OCI-LY7 (cell line): ENCODE data around the gene ZNF23. TPM values are rescaled to one million over a fixed set of nuclear protein-coding genes. Genes with fewer than 3 reads are reported as not detected.
A peak's percentile ranks its signal among the peaks of the same experiment; 100 is the strongest.

Experiments
- BruUV-seq: library from RNA; stranded (reverse); fragments of 400-500 nt; replicated peaks from 2 replicates; lab custom pipeline; 2021; lab: Mats Ljungman, UMichigan
- CTCF ChIA-PET: fragments of 300-600 bp; sonication (Branson Sonifier 250); formaldehyde crosslinking; loops from one replicate; lab custom pipeline; 2022; ENCODE audit warnings: antibody characterized with exemption; ENCODE audit not compliant: unreplicated experiment; lab: Charles Lee
- POLR2A ChIA-PET: fragments of 300-600 bp; sonication (Branson Sonifier 250); formaldehyde crosslinking; loops from one replicate; lab custom pipeline; 2022; ENCODE audit warnings: antibody characterized with exemption; lab: Charles Lee
- DNase-seq: peaks from one replicate; pipeline ENCODE4 v3.0.0-alpha.2; 2015; ENCODE audit warnings: low spot score
- H2AFZ ChIP-seq: fragments of 200-600 bp; sonication (generic), shearing (Covaris generic); 2 replicates; pipeline ENCODE4 v1.6.1; 2014; ENCODE audit warnings: mild to moderate bottlenecking, antibody characterized with exemption, low read length, moderate library complexity
- H3K27ac ChIP-seq: fragments of 200-600 bp; sonication (generic); 2 replicates; pipeline ENCODE4 v1.5.1; 2014; ENCODE audit warnings: mixed run types, low read depth, mild to moderate bottlenecking, moderate library complexity, low read length, inconsistent platforms; ENCODE audit not compliant: poor library complexity, severe bottlenecking
- H3K36me3 ChIP-seq: fragments of 200-600 bp; sonication (generic); 2 replicates; pipeline ENCODE4 v1.6.1; 2014; ENCODE audit warnings: mild to moderate bottlenecking, antibody characterized with exemption, low read length, moderate library complexity, mixed read lengths; ENCODE audit not compliant: insufficient read depth
- H3K4me1 ChIP-seq: fragments of 200-600 bp; sonication (generic); 2 replicates; pipeline ENCODE4 v1.5.1; 2014; ENCODE audit warnings: mild to moderate bottlenecking, low read length; ENCODE audit not compliant: insufficient read depth, poor library complexity, severe bottlenecking
- H3K4me2 ChIP-seq: fragments of 200-600 bp; sonication (generic); 2 replicates; pipeline ENCODE4 v1.6.1; 2014; ENCODE audit warnings: mild to moderate bottlenecking, low read length
- H3K4me3 ChIP-seq: fragments of 200-600 bp; sonication (generic); 2 replicates; pipeline ENCODE4 v1.5.1; 2014; ENCODE audit warnings: mild to moderate bottlenecking, low read depth, low read length; ENCODE audit not compliant: poor library complexity, severe bottlenecking
- H3K79me2 ChIP-seq: fragments of 200-600 bp; sonication (generic); 2 replicates; pipeline ENCODE4 v1.6.1; 2016; ENCODE audit warnings: low read depth, mild to moderate bottlenecking, low read length, moderate library complexity, mixed read lengths; ENCODE audit not compliant: insufficient read depth
- H3K9me2 ChIP-seq: fragments of 200-600 bp; sonication (generic); 2 replicates; pipeline ENCODE4 v1.6.1; 2016; ENCODE audit warnings: mild to moderate bottlenecking, low read length, mixed read lengths; ENCODE audit not compliant: insufficient read depth
- H3K9me3 ChIP-seq: fragments of 200-600 bp; sonication (generic); 2 replicates; pipeline ENCODE4 v1.6.1; 2014; ENCODE audit warnings: mild to moderate bottlenecking, mixed run types, low read length, mixed read lengths
- H4K20me1 ChIP-seq: fragments of 200-600 bp; sonication (generic); 2 replicates; pipeline ENCODE4 v1.6.1; 2014; ENCODE audit warnings: mild to moderate bottlenecking, antibody characterized with exemption, low read length, moderate library complexity, mixed read lengths; ENCODE audit not compliant: insufficient read depth
- CTCF ChIP-seq: fragments of 200-600 bp; sonication (generic); conservative IDR thresholded peaks from 2 replicates; pipeline ENCODE4 v1.5.1; 2014; ENCODE audit warnings: mild to moderate bottlenecking, antibody characterized with exemption, low read length, moderate library complexity, mixed read lengths
- EZH2phosphoT487 ChIP-seq: fragments of 200-600 bp; sonication (generic); IDR thresholded peaks from 2 replicates; pipeline ENCODE4 v1.6.1; 2018; ENCODE audit warnings: low read depth, borderline replicate concordance, mild to moderate bottlenecking, mixed run types, antibody characterized with exemption, low read length, moderate library complexity, mixed read lengths
- intact Hi-C: fragments of 100-400 bp; cut with micrococcal nuclease; formaldehyde crosslinking; loops from one replicate; pipeline ENCODE4 v1.10.0; 2022; ENCODE audit not compliant: unreplicated experiment
- total RNA-seq, 2 experiments: library from RNA; depleted of rRNA in 1 of 2; stranded (reverse); fragments of >200 nt in 1 of 2; shearing (Covaris generic) in 1 of 2; gene quantifications; 2 replicates each; pipeline ENCODE4 v1.2.3, GENCODE V29; 2014 to 2022

Gene ZNF23
- total RNA-seq, 2 experiments from 2014 or later = 7.4 to 11.8 TPM

GRCh38 chr16:71423865-71424264, 38.2 kb downstream of the ZNF23 start:
- no peak overlapping the region for H3K4me3 ChIP-seq
- H3K27ac ChIP-seq = no peak overlapping the region
- ChIA-PET POLR2A (no interaction called here), CTCF (no interaction called here)
- no peak for DNase-seq
- no peaks in the 10 kb centered on the region for H3K36me3 ChIP-seq
- H3K79me2 ChIP-seq = no peaks in the 10 kb centered on the region
- BruUV-seq = no TSS peak
- H3K4me1 ChIP-seq = no peaks in the 10 kb centered on the region
- TF ChIP-seq CTCF (no peak), EZH2phosphoT487 (no peak)
- H3K4me2 ChIP-seq = no peak overlapping the region
- no peaks in the 10 kb centered on the region for H3K9me2 ChIP-seq
- no peaks in the 10 kb centered on the region for H4K20me1 ChIP-seq
- peaks cover 7% of the 10 kb centered on the region; the same call in 1 of the 2 replicates for H3K9me3 ChIP-seq
- H2AFZ ChIP-seq = no peak overlapping the region
- intact Hi-C loops = no loop called here

GRCh38 chr16:71423016-71423415, 39.0 kb downstream of the ZNF23 start:
- no peak overlapping the region for H2AFZ ChIP-seq
- intact Hi-C loops = no loop called here
- no peaks in the 10 kb centered on the region for H3K36me3 ChIP-seq
- H3K9me2 ChIP-seq = no peaks in the 10 kb centered on the region
- H3K79me2 ChIP-seq = no peaks in the 10 kb centered on the region
- ChIA-PET POLR2A (no interaction called here), CTCF (no interaction called here)
- no peak overlapping the region for H3K27ac ChIP-seq
- no peaks in the 10 kb centered on the region for H3K9me3 ChIP-seq
- TF ChIP-seq CTCF = no peak
- BruUV-seq = no TSS peak
- DNase-seq = no peak
- no peak overlapping the region for H3K4me3 ChIP-seq
- no peaks in the 10 kb centered on the region for H4K20me1 ChIP-seq
- H3K4me2 ChIP-seq = no peak overlapping the region
- H3K4me1 ChIP-seq = no peaks in the 10 kb centered on the region

- intact Hi-C loops = no loop called here
- H3K4me2 ChIP-seq = no peak overlapping the region
- DNase-seq = peak; percentile 33
- ChIA-PET CTCF (no interaction called here), POLR2A (no interaction called here)
- no peaks in the 10 kb centered on the region for H3K9me2 ChIP-seq
- no peaks in the 10 kb centered on the region for H3K4me1 ChIP-seq
- no peaks in the 10 kb centered on the region for H3K79me2 ChIP-seq
- H3K9me3 ChIP-seq = no peaks in the 10 kb centered on the region
- TF ChIP-seq EZH2phosphoT487 (no peak), CTCF (peak; percentile 69)
- no TSS peak for BruUV-seq
- H3K36me3 ChIP-seq = no peaks in the 10 kb centered on the region
- H4K20me1 ChIP-seq = no peaks in the 10 kb centered on the region
- no peak overlapping the region for H2AFZ ChIP-seq
- H3K27ac ChIP-seq = no peak overlapping the region
- H3K4me3 ChIP-seq = no peak overlapping the region
Observed at GRCh38 chr16:71421911-71422310, 40.1 kb downstream of the ZNF23 start.
